ENCODE measurements around the gene PEMT.

PEMT gene

DNA sequence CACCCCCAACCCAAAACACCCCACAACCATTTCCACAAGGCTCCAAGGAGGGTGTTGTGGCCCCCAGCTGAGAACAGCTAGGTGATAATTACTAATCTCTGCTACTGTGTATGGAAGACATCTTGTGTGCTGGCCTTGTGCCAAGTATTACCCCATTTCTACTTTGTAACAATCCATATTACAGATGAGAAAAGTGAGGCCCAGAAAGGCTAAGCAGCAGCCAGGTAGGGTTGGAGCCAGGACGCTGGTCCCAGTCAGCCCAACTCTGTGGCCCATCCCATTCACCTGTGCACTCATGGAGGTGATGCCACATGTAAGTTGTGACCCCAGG lies 12.4 kb upstream of the PEMT start:
- no peaks in the 10 kb centered on the region for H3K9me2 ChIP-seq (replicated peaks; ENCODE audit: insufficient read depth, low read length)
- no peaks in the 10 kb centered on the region for H3K79me2 ChIP-seq (ENCODE audit: low read length)
- no peak overlapping the region for H3K4me2 ChIP-seq (ENCODE audit: low read depth, low read length)
- H2AFZ ChIP-seq (ENCODE audit: low read length): no peak overlapping the region
- no peaks in the 10 kb centered on the region for H3K4me1 ChIP-seq (ENCODE audit: low read length)
- no peak overlapping the region for H3K9ac ChIP-seq (ENCODE audit: low read length)
- DNase-seq: no peak
- TF ChIP-seq EZH2phosphoT487 (IDR thresholded peaks at IDR 0.05; ENCODE audit: low read length) (no peak), EZH2 (optimal IDR thresholded peaks at IDR 0.05; ENCODE audit: low read depth, low read length) (no peak)
- TF ChIP-seq, protein P1, sequence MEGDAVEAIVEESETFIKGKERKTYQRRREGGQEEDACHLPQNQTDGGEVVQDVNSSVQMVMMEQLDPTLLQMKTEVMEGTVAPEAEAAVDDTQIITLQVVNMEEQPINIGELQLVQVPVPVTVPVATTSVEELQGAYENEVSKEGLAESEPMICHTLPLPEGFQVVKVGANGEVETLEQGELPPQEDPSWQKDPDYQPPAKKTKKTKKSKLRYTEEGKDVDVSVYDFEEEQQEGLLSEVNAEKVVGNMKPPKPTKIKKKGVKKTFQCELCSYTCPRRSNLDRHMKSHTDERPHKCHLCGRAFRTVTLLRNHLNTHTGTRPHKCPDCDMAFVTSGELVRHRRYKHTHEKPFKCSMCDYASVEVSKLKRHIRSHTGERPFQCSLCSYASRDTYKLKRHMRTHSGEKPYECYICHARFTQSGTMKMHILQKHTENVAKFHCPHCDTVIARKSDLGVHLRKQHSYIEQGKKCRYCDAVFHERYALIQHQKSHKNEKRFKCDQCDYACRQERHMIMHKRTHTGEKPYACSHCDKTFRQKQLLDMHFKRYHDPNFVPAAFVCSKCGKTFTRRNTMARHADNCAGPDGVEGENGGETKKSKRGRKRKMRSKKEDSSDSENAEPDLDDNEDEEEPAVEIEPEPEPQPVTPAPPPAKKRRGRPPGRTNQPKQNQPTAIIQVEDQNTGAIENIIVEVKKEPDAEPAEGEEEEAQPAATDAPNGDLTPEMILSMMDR (IDR thresholded peaks at IDR 0.05; ENCODE audit: low read length): no peak
- no peaks in the 10 kb centered on the region for H3K9me3 ChIP-seq (replicated peaks; ENCODE audit: insufficient read depth, low read length)
- H4K20me1 ChIP-seq (ENCODE audit: insufficient read depth, low read length): no peaks in the 10 kb centered on the region
- no peak overlapping the region for H3K27ac ChIP-seq (ENCODE audit: low read length)
- H3K36me3 ChIP-seq (replicated peaks; ENCODE audit: insufficient read depth, low read length): no peaks in the 10 kb centered on the region
- no peak overlapping the region for H3K4me3 ChIP-seq (ENCODE audit: low read length)
- no peaks in the 10 kb centered on the region for H3F3A ChIP-seq (ENCODE audit: insufficient read depth, low read length)
- no peaks in the 10 kb centered on the region for H3K27me3 ChIP-seq (replicated peaks; ENCODE audit: insufficient read depth, low read length)

DNA sequence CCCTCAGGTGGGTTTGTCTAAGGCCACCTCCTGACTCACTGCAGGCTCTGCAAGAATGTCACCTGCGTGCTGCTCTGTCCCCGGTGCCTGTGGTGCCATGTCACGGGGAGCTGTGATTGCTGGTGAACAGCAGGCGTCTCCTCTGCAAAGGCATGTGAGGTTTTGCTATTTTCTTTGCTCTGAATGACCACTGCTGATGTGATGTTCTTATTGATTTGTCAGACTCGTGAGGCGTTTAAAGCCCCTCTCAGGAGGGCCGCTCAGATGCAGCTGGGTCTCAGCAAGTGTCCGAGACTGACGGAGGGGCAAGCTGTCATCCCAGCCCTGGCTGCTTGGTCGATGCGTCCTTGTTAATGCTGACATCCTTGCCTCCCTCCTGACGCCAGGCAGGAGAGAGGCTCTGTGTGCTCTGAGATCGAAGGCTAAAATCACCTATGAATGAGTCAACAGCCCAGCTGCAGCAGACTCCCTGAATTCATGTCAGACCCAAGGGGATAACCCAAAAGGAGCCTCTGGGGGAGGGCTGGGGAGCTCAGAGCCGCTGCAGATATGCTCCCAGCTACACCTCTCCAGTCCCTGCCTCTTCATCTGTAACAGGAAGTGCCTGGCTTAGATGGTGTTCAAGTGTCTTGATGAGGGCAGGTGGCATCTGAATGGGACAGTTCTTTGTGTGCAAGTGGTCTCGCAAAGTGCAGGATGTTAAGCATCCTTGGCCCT lies 11.8 kb upstream of the PEMT start:
- Histone ChIP-seq H2AFZ (ENCODE audit: low read length) (no peak overlapping the region), H3F3A (ENCODE audit: insufficient read depth, low read length) (no peaks in the 10 kb centered on the region)
- no peak for DNase-seq

DNA sequence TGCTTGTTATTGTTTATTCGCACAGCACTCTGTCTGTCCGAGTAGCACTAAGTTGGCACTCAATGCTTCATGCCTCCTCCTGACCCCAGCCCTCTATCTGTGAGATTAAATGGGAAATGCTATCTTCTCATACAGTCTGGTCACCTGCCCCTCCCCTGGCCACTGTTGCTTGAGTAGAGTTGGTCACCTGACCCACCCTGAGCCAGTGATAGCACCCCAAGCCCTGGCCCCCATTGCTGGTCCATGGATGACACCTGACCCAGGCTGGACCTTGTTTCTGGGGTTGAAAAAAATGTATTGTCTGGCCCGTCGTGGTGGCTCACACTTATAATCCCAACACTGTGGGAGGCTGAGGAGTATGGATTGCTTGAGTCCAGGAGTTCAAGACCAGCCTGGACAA lies 8.5 kb upstream of the PEMT start:
- no peaks in the 10 kb centered on the region for H3K9me3 ChIP-seq (replicated peaks; ENCODE audit: insufficient read depth, low read length)
- H4K20me1 ChIP-seq (ENCODE audit: insufficient read depth, low read length): no peaks in the 10 kb centered on the region
- H3K4me1 ChIP-seq (ENCODE audit: low read length): no peaks in the 10 kb centered on the region
- TF ChIP-seq EZH2phosphoT487 (IDR thresholded peaks at IDR 0.05; ENCODE audit: low read length) (no peak), EZH2 (optimal IDR thresholded peaks at IDR 0.05; ENCODE audit: low read depth, low read length) (no peak)
- TF ChIP-seq, protein P1 (IDR thresholded peaks at IDR 0.05; ENCODE audit: low read length): no peak
- no peak overlapping the region for H3K9ac ChIP-seq (ENCODE audit: low read length)
- H2AFZ ChIP-seq (ENCODE audit: low read length): no peak overlapping the region
- H3K79me2 ChIP-seq (ENCODE audit: low read length): no peaks in the 10 kb centered on the region
- no peak overlapping the region for H3K4me2 ChIP-seq (ENCODE audit: low read depth, low read length)
- H3K27ac ChIP-seq (ENCODE audit: low read length): no peak overlapping the region
- no peaks in the 10 kb centered on the region for H3K27me3 ChIP-seq (replicated peaks; ENCODE audit: insufficient read depth, low read length)
- no peaks in the 10 kb centered on the region for H3K36me3 ChIP-seq (replicated peaks; ENCODE audit: insufficient read depth, low read length)
- no peak for DNase-seq
- no peaks in the 10 kb centered on the region for H3K9me2 ChIP-seq (replicated peaks; ENCODE audit: insufficient read depth, low read length)
- H3F3A ChIP-seq (ENCODE audit: insufficient read depth, low read length): no peaks in the 10 kb centered on the region
- no peak overlapping the region for H3K4me3 ChIP-seq (ENCODE audit: low read length)

More for the DNA sequence above, 11.8 kb upstream of the PEMT start:
- Histone ChIP-seq H4K20me1 (ENCODE audit: insufficient read depth, low read length) (no peaks in the 10 kb centered on the region), H3K4me3 (ENCODE audit: low read length) (no peak overlapping the region), H3K4me1 (ENCODE audit: low read length) (no peaks in the 10 kb centered on the region), H3K9me3 (replicated peaks; ENCODE audit: insufficient read depth, low read length) (no peaks in the 10 kb centered on the region), H3K9me2 (replicated peaks; ENCODE audit: insufficient read depth, low read length) (no peaks in the 10 kb centered on the region), H3K36me3 (replicated peaks; ENCODE audit: insufficient read depth, low read length) (no peaks in the 10 kb centered on the region), H3K27me3 (replicated peaks; ENCODE audit: insufficient read depth, low read length) (no peaks in the 10 kb centered on the region), H3K27ac (ENCODE audit: low read length) (no peak overlapping the region), H3K9ac (ENCODE audit: low read length) (no peak overlapping the region), H3K4me2 (ENCODE audit: low read depth, low read length) (no peak overlapping the region), H3K79me2 (ENCODE audit: low read length) (no peaks in the 10 kb centered on the region)
- TF ChIP-seq, protein P1 (IDR thresholded peaks at IDR 0.05; ENCODE audit: low read length): no peak
- TF ChIP-seq EZH2 (optimal IDR thresholded peaks at IDR 0.05; ENCODE audit: low read depth, low read length) (no peak), EZH2phosphoT487 (IDR thresholded peaks at IDR 0.05; ENCODE audit: low read length) (no peak)

All from MM.1S (cell line).